Measurements from ENCODE around the gene RET.

The RET gene

DNA sequence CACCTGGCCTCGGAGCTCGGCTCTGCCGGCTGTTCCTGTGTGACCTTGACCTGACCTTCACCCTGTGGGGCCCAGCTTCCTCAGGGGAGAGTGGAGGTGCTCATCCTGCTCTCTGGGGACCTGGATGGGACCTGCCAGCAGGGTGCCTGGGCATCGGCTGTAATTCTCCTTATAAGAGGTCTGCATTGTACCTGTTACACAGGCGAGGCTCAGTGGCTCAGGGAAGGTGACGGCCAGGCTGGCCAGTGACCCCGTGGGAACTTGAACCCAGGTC, 29.0 kb downstream of the RET start:
- WGBS, 2 experiments: 77 to 79% methylated on average over 7 of the region's 7 CpGs
- H3K27ac ChIP-seq (ENCODE audit: insufficient read depth, low read depth, low read length, poor library complexity, severe bottlenecking): no peak overlapping the region
- H3K9me3 ChIP-seq (ENCODE audit: control insufficient read depth, low read length): no peaks in the 10 kb centered on the region
- no peak overlapping the region for H3K4me3 ChIP-seq (ENCODE audit: insufficient read depth, low read depth, low read length)
- peaks cover 19% of the 10 kb centered on the region for H3K27me3 ChIP-seq (ENCODE audit: control insufficient read depth, insufficient read depth, low read length, poor library complexity, severe bottlenecking)
- H3K4me1 ChIP-seq (ENCODE audit: control insufficient read depth, insufficient read depth, low read length): peaks cover 3% of the 10 kb centered on the region
- H3K36me3 ChIP-seq (ENCODE audit: control insufficient read depth, insufficient read depth, low read length): no peaks in the 10 kb centered on the region

DNA sequence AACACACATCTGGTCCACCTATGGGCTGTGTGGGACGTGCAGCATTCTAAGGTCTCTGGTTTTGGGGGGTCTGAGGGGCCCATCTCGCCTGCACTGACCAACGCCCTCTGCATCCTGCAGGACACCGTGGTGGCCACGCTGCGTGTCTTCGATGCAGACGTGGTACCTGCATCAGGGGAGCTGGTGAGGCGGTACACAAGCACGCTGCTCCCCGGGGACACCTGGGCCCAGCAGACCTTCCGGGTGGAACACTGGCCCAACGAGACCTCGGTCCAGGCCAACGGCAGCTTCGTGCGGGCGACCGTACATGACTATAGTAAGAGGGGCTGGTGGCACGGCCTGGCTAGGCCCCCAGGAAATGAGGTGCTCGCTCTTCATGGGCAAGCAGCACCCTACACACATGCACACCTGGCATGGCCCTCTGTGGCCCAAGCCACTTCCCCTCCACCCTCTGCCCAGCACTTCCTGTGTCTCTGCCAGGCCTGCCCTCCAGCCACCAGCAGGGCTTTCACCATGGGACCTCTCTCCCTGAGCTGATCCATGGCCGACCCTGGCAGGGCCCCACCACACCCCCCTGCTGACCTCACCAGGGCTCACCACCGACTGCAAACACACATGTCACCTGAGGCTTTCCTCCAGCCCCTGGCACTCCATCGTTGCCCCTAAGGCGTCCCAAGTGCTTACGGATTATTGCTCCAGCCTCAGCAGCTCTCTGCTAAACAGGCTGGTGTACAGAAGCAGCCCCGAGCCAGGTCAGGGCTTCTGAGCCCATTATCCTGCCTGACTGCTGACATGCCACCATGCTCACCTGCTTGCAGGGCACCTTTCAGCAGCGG, 29.6 kb downstream of the RET start:
- peaks cover 3% of the 10 kb centered on the region for H3K4me1 ChIP-seq (ENCODE audit: control insufficient read depth, insufficient read depth, low read length)
- peaks cover 19% of the 10 kb centered on the region for H3K27me3 ChIP-seq (ENCODE audit: control insufficient read depth, insufficient read depth, low read length, poor library complexity, severe bottlenecking)
- H3K27ac ChIP-seq (ENCODE audit: insufficient read depth, low read depth, low read length, poor library complexity, severe bottlenecking): no peak overlapping the region
- H3K4me3 ChIP-seq (ENCODE audit: insufficient read depth, low read depth, low read length): no peak overlapping the region
- H3K9me3 ChIP-seq (ENCODE audit: control insufficient read depth, low read length): no peaks in the 10 kb centered on the region
- 94 to 95% methylated on average over 28 of the region's 28 CpGs for WGBS, 2 experiments
- H3K36me3 ChIP-seq (ENCODE audit: control insufficient read depth, insufficient read depth, low read length): no peaks in the 10 kb centered on the region

DNA sequence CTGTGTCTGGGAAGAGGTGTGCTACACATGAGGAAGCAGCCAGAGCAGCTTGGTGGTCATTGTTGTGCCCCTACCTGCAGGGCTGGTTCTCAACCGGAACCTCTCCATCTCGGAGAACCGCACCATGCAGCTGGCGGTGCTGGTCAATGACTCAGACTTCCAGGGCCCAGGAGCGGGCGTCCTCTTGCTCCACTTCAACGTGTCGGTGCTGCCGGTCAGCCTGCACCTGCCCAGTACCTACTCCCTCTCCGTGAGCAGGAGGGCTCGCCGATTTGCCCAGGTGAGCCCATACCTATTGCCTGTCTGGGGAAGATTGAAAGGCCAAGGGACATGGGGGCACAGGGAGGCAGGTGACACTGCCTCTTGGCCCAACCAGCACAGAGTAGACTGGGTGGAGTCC, 32.1 kb downstream of the RET start:
- no peaks in the 10 kb centered on the region for H3K36me3 ChIP-seq (ENCODE audit: control insufficient read depth, insufficient read depth, low read length)
- H3K9me3 ChIP-seq (ENCODE audit: control insufficient read depth, low read length): no peaks in the 10 kb centered on the region

DNA sequence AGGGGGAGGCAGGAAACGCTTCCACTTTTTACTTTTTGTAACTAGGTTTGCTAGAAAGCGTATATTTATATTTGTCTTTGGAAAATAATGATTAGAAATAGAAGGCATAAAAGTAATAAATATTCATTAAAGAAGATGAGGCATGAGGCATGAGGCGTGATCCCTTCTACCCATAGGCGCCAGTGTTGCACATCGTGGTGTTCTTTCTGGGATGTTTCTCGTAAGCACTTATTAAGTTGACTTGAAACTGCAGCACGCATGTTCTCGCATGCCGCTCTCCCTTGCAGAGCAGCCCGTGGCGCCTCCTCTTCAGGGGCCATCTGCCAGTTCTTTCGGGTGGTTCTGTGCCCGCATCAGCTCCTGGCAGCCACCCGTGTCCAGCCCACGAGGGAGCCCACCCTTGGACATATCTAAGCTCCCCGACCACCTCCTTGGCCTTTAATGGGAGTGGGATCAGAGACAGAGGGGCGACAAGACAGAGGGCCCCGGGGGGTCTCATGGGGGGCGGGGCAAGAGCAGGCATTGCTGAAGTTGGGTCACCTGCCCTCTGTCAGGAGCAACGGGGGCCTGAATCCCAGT, 32.9 kb downstream of the RET start:
- WGBS, 2 experiments: 87 to 90% methylated on average over 20 of the region's 20 CpGs
- Histone ChIP-seq H3K27ac (ENCODE audit: insufficient read depth, low read depth, low read length, poor library complexity, severe bottlenecking) (no peak overlapping the region), H3K4me1 (ENCODE audit: control insufficient read depth, insufficient read depth, low read length) (peaks cover 3% of the 10 kb centered on the region), H3K27me3 (ENCODE audit: control insufficient read depth, insufficient read depth, low read length, poor library complexity, severe bottlenecking) (peaks cover 6% of the 10 kb centered on the region), H3K9me3 (ENCODE audit: control insufficient read depth, low read length) (no peaks in the 10 kb centered on the region), H3K4me3 (ENCODE audit: insufficient read depth, low read depth, low read length) (no peak overlapping the region), H3K36me3 (ENCODE audit: control insufficient read depth, insufficient read depth, low read length) (no peaks in the 10 kb centered on the region)

More for the DNA sequence above, 32.1 kb downstream of the RET start:
- no peak overlapping the region for H3K27ac ChIP-seq (ENCODE audit: insufficient read depth, low read depth, low read length, poor library complexity, severe bottlenecking)
- H3K27me3 ChIP-seq (ENCODE audit: control insufficient read depth, insufficient read depth, low read length, poor library complexity, severe bottlenecking): peaks cover 14% of the 10 kb centered on the region
- no peak overlapping the region for H3K4me3 ChIP-seq (ENCODE audit: insufficient read depth, low read depth, low read length)
- peaks cover 3% of the 10 kb centered on the region for H3K4me1 ChIP-seq (ENCODE audit: control insufficient read depth, insufficient read depth, low read length)
- 94 to 95% methylated on average over 12 of the region's 12 CpGs for WGBS, 2 experiments

DNA sequence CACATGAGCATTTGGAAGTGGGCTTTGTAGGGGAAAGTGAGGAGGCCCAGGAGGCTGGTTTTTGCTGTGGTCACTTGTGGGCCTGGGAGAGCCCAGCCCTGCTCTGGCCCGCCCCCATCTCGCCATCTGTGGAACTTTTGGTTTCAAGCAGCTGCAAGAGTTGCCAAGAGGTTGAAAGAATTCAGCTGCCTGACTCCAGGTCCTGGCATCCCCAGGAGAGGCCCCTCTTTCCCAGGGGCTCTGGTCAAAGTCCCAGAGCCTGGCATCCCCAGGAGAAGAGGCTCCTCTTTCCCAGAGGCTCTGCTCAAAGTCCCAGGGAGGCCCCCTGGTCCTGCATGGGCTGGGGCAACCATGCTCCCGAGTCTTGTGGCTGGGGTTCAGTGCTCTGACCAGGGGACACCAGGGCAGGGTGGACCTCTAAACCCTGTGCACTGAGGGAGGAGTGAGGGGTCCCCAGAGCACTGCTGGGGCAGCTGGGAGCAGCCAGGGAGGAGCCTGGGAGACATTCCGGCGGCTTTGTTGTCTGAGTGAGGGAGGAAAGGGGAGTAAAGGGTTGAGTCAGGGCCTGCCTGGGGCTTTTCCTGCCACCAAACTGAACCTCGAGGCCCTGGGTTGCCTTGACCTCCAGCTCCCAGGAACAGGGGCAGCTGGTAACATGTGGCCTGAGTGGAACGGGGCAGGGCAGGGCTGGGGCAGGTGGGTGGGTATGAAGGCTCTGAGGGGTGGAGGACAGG, 33.6 kb downstream of the RET start:
- H3K4me3 ChIP-seq (ENCODE audit: insufficient read depth, low read depth, low read length): no peak overlapping the region
- H3K27ac ChIP-seq (ENCODE audit: insufficient read depth, low read depth, low read length, poor library complexity, severe bottlenecking): no peak overlapping the region
- H3K27me3 ChIP-seq (ENCODE audit: control insufficient read depth, insufficient read depth, low read length, poor library complexity, severe bottlenecking): no peaks in the 10 kb centered on the region
- 84 to 89% methylated on average over 7 of the region's 7 CpGs for WGBS, 2 experiments
- peaks cover 3% of the 10 kb centered on the region for H3K4me1 ChIP-seq (ENCODE audit: control insufficient read depth, insufficient read depth, low read length)
- H3K9me3 ChIP-seq (ENCODE audit: control insufficient read depth, low read length): no peaks in the 10 kb centered on the region
- H3K36me3 ChIP-seq (ENCODE audit: control insufficient read depth, insufficient read depth, low read length): no peaks in the 10 kb centered on the region

DNA sequence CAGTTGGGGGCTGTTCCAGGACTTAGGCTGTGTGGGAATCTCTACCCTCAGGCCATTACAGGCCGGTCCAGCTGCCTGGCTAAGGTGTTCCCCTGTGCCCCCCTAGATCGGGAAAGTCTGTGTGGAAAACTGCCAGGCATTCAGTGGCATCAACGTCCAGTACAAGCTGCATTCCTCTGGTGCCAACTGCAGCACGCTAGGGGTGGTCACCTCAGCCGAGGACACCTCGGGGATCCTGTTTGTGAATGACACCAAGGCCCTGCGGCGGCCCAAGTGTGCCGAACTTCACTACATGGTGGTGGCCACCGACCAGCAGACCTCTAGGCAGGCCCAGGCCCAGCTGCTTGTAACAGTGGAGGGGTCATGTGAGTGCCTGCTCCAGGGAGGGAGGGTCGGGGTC, 34.2 kb downstream of the RET start:
- no peaks in the 10 kb centered on the region for H3K36me3 ChIP-seq (ENCODE audit: control insufficient read depth, insufficient read depth, low read length)
- no peaks in the 10 kb centered on the region for H3K27me3 ChIP-seq (ENCODE audit: control insufficient read depth, insufficient read depth, low read length, poor library complexity, severe bottlenecking)
- H3K4me3 ChIP-seq (ENCODE audit: insufficient read depth, low read depth, low read length): no peak overlapping the region
- WGBS, 2 experiments: 92 to 94% methylated on average over 11 of the region's 11 CpGs
- H3K27ac ChIP-seq (ENCODE audit: insufficient read depth, low read depth, low read length, poor library complexity, severe bottlenecking): no peak overlapping the region
- no peaks in the 10 kb centered on the region for H3K9me3 ChIP-seq (ENCODE audit: control insufficient read depth, low read length)
- H3K4me1 ChIP-seq (ENCODE audit: control insufficient read depth, insufficient read depth, low read length): peaks cover 3% of the 10 kb centered on the region

DNA sequence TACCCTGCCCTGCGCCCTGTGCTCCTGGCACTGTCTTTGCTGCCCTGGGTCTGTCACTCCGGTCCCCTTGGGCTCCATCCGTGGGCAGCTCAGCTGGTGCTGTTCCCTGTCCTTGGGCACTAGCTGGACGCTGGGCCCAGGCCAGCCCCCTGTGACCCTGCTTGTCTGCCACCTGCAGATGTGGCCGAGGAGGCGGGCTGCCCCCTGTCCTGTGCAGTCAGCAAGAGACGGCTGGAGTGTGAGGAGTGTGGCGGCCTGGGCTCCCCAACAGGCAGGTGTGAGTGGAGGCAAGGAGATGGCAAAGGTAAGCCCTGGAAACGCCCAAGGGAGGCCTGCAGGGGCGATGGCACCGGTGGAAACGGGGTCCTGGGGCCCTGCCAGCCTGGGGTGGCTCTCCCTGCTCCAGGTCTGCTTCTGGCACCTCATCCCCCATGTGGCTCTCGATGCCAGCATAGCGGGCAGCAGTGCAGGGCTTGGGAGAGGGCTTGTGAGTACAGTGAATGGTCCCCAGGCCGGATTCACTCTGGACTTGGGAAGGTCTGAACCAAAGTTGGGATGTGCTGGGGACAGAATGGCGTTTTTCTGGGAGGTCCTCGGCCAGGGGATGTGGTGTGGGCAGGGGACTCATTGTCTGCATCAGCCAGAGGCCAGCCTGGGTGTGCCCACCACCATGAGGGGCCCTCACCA, 35.2 kb downstream of the RET start:
- peaks cover 3% of the 10 kb centered on the region for H3K4me1 ChIP-seq (ENCODE audit: control insufficient read depth, insufficient read depth, low read length)
- no peaks in the 10 kb centered on the region for H3K36me3 ChIP-seq (ENCODE audit: control insufficient read depth, insufficient read depth, low read length)
- H3K9me3 ChIP-seq (ENCODE audit: control insufficient read depth, low read length): no peaks in the 10 kb centered on the region
- H3K27ac ChIP-seq (ENCODE audit: insufficient read depth, low read depth, low read length, poor library complexity, severe bottlenecking): no peak overlapping the region
- no peak overlapping the region for H3K4me3 ChIP-seq (ENCODE audit: insufficient read depth, low read depth, low read length)
- no peaks in the 10 kb centered on the region for H3K27me3 ChIP-seq (ENCODE audit: control insufficient read depth, insufficient read depth, low read length, poor library complexity, severe bottlenecking)
- WGBS, 2 experiments: 92 to 94% methylated on average over 17 of the region's 17 CpGs

DNA sequence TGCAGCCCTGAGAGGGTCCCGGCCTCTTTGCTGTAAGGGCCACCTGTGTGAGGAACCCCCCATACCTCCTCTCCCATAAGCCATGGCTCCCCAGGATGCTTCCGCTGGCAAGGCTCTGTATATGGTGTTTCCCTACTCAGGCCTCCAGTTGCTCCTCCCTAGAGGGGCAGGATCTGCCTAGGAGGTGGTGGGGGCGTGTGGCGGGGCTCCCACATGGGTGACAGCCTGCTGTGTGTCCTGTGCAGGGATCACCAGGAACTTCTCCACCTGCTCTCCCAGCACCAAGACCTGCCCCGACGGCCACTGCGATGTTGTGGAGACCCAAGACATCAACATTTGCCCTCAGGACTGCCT, 35.7 kb downstream of the RET start:
- WGBS, 2 experiments: 92 to 96% methylated on average over 7 of the region's 7 CpGs

DNA sequence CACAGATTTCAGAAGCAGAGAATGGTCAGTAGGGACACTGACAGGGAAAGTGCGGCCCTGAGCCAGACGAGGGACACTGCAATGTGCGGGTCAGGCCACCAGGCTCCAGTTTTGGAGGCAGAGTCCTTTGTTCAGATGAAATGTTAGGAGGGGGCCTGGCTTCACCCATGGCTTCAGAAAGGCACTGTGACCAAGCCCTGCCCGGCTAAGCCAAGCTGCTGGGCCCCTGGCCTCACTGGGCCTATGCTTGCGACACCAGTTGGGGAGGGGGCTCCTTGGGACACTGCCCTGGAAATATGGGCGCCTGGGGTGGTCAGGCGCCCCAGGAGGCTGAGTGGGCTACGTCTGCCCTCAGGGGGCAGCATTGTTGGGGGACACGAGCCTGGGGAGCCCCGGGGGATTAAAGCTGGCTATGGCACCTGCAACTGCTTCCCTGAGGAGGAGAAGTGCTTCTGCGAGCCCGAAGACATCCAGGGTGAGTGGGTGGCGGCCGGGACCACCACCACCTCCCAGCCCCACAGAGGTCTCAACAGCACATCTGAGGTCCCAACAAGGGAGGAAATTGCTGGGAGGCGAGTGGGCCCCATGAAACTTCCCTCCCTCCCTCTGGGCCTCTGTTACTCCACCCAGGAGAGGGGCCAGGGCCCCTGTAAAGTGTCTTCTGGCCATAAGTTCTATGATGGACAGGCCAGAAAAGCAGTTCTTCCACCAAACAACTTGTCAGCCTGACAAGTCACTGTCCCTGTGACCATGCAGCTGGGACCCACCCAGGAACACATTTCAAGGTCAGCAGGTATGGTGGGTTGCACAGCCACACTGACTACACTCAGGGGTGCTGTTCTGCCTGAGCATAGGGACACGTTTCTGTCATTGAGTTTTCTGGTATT, 36.6 kb downstream of the RET start:
- Histone ChIP-seq H3K27me3 (ENCODE audit: control insufficient read depth, insufficient read depth, low read length, poor library complexity, severe bottlenecking) (no peaks in the 10 kb centered on the region), H3K9me3 (ENCODE audit: control insufficient read depth, low read length) (no peaks in the 10 kb centered on the region), H3K27ac (ENCODE audit: insufficient read depth, low read depth, low read length, poor library complexity, severe bottlenecking) (no peak overlapping the region), H3K36me3 (ENCODE audit: control insufficient read depth, insufficient read depth, low read length) (no peaks in the 10 kb centered on the region), H3K4me3 (ENCODE audit: insufficient read depth, low read depth, low read length) (no peak overlapping the region), H3K4me1 (ENCODE audit: control insufficient read depth, insufficient read depth, low read length) (peaks cover 3% of the 10 kb centered on the region)
- 89 to 91% methylated on average over 16 of the region's 16 CpGs for WGBS, 2 experiments

More for the DNA sequence above, 35.7 kb downstream of the RET start:
- no peaks in the 10 kb centered on the region for H3K9me3 ChIP-seq (ENCODE audit: control insufficient read depth, low read length)
- no peak overlapping the region for H3K27ac ChIP-seq (ENCODE audit: insufficient read depth, low read depth, low read length, poor library complexity, severe bottlenecking)
- H3K36me3 ChIP-seq (ENCODE audit: control insufficient read depth, insufficient read depth, low read length): no peaks in the 10 kb centered on the region
- no peaks in the 10 kb centered on the region for H3K27me3 ChIP-seq (ENCODE audit: control insufficient read depth, insufficient read depth, low read length, poor library complexity, severe bottlenecking)
- H3K4me3 ChIP-seq (ENCODE audit: insufficient read depth, low read depth, low read length): no peak overlapping the region
- H3K4me1 ChIP-seq (ENCODE audit: control insufficient read depth, insufficient read depth, low read length): peaks cover 3% of the 10 kb centered on the region

Measured in ectodermal cell (in vitro differentiated cells).